8988T (cell line): Measurements from ENCODE around the gene UGDH.
A peak's percentile ranks its signal among the peaks of the same experiment; 100 is the strongest.
"Not testable (repeated sequence)": the region's sequence is repeated elsewhere in the genome, so short reads cannot be mapped to it uniquely, and the experiment has no call there.

Source experiments
- DNase-seq: peaks from one replicate; pipeline ENCODE4 v3.0.0; 2011

Gene UGDH

GRCh38 chr4:39527296-39528060, at the start of gene UGDH:
Gene UGDH, minus strand, starts transcription at chr4:39527439. Its CDS starts 5,927 bp downstream, at chr4:39521512.
- peak; percentile 92 for DNase-seq

- no peak for DNase-seq
These were observed 47.7 kb upstream of the UGDH start for GRCh38 chr4:39574946-39575345.

- DNase-seq = no peak
These were observed 44.3 kb upstream of the UGDH start for GRCh38 chr4:39571504-39571903.

- no peak for DNase-seq
These were observed 43.8 kb upstream of the UGDH start for GRCh38 chr4:39571054-39571453.

- no peak for DNase-seq
These were observed 42.0 kb upstream of the UGDH start for GRCh38 chr4:39569209-39569608.

GRCh38 chr4:39568805-39569204, 41.6 kb upstream of the UGDH start:
- DNase-seq = no peak

- DNase-seq = no peak
These were observed 38.8 kb upstream of the UGDH start for GRCh38 chr4:39565878-39566600.

GRCh38 chr4:39563346-39563847, 36.2 kb upstream of the UGDH start:
- no peak for DNase-seq

- no peak for DNase-seq
These were observed 35.6 kb upstream of the UGDH start for GRCh38 chr4:39562792-39563191.

GRCh38 chr4:39559626-39560025, 32.4 kb upstream of the UGDH start:
- DNase-seq = no peak

- no peak for DNase-seq
These were observed 28.2 kb upstream of the UGDH start for GRCh38 chr4:39555472-39555871.

GRCh38 chr4:39548425-39549067, 21.3 kb upstream of the UGDH start:
- no peak for DNase-seq

GRCh38 chr4:39544580-39545315, 17.5 kb upstream of the UGDH start:
- DNase-seq = no peak

GRCh38 chr4:39544080-39544479, 16.8 kb upstream of the UGDH start:
- not testable (repeated sequence) for DNase-seq

GRCh38 chr4:39543034-39543433, 15.8 kb upstream of the UGDH start:
- DNase-seq = no peak

- DNase-seq = no peak
These were observed 15.4 kb upstream of the UGDH start for GRCh38 chr4:39542611-39543012.

GRCh38 chr4:39541987-39542610, 14.9 kb upstream of the UGDH start:
- no peak for DNase-seq

GRCh38 chr4:39539089-39539611, 11.9 kb upstream of the UGDH start:
- no peak for DNase-seq

- DNase-seq = no peak
These were observed 6.3 kb upstream of the UGDH start for GRCh38 chr4:39533541-39533940.

GRCh38 chr4:39532237-39532636, 5.0 kb upstream of the UGDH start:
- not testable (repeated sequence) for DNase-seq

GRCh38 chr4:39530682-39531081, 3.4 kb upstream of the UGDH start:
- no peak for DNase-seq

GRCh38 chr4:39529534-39529933, 2.3 kb upstream of the UGDH start:
- no peak for DNase-seq
